Measurements from ENCODE around the gene ITGA3.

The ITGA3 gene

DNA sequence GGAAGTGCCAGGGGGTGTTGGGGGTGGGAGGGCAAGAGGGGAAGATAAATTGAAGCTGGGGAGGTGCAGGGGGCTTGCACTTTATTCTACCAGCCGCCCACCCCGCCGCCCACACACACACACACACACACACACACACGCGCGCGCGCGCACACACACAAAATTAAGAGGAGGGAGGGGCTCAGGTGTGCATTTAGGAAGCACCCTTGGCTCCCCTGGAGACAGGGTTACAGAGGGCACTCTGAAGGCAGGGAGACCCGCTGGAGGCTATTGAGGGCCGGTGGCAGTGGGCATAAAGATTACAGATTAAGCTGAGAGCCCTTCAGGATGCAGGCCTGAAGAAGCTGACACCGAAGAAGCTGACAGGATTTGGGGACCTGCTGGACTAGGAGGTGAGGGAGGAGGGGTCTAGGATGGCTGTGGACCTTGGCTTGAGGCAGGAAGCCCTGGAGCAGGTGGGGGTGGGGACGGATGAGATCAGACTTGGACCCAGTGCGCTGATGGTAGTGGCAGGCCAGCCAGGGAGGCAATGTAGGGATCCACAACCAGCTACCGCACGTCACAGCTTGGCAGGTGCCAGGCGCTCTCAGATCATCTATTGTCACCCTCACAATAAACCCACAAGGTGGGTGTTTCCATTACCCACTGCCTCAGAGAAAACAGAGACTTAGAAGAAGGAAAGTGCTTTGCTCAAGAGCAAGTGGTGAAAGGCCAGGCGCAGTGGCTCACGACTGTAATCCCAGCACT, 74.8 kb downstream of the ITGA3 start:
- DNase-seq = no peak

DNA sequence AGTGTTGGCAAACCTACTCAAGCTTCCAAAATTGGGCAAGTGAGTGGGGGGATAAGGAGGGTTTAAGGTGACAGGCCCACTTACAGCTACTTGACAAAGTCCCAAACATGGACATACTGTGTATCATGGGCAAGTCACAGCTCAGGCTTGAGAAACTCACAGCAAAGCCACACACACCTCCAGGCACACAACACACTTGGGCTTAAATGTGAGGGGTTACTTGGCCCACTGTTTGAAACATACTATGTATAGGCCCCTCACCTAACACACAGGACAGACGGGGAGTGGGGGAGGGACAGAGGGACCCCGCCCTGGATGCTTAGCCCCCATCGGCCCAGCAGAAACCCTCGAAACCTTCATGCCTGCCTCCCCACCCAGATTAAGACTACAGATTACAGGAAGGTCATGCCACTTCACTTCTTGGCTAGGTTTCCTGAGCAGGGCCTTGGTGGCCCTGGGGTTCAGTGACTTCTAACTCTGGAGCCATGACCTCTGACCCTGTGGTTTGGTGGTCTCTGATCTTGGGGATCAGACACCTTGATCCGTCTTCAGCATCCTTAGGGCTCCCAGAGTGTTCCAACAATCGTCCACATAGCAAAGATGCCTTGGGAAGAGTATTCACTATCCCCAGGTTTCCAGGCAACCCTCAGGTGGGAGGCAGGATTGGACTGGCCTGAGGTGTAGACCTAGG, 76.3 kb downstream of the ITGA3 start:
- DNase-seq = no peak

DNA sequence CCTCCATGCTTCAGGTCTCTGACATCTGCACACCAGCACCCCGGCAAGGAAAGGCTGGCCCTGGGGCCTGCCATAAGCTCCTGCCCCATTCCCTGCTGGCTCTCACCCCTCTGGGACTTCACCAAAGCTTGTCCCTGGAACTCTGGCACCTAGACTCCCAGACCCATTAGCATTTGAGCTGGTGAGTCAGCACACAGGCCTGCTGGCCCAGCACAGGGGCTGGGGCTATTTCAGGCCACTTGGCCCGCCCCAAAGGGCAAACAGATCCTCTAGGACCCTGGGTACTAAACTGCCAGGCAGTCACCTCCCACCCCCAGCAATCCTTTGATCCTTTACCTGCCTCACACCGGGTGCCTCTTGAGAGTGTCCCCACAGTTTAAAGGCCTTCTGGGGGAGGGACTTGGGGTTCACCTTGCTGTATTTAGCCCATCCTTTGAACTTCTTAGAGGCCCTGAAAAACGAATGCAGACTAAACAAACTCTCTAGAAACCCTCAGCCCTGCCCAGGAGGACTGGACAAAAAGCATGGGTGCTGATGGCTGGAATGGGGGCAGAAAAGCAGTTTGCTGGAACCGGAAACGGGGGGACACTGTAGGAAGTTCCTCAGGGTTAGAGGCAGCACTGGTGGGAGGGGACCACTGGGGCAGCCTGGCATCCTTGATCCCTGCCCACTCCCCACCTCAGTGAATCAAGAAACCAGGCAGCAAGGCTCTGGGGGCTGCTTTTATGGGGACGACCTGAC, 77.3 kb downstream of the ITGA3 start:
- no peak for DNase-seq

DNA sequence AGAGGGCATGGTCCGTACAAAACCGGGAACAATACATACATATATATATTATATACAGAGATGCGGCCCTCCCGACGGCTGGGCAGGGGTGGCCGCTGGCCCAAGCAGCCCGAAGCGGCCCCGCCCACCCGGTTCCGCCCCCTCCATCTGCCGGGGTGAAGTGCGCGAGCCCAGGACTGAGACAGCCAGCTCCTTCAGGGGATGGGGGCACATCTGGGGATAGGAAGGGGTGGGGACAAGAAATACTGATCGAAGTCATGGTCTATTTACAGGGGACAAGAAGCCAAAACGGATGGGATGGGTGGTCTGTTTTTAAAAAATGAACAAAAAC, 77.8 kb downstream of the ITGA3 start:
- DNase-seq = no peak

DNA sequence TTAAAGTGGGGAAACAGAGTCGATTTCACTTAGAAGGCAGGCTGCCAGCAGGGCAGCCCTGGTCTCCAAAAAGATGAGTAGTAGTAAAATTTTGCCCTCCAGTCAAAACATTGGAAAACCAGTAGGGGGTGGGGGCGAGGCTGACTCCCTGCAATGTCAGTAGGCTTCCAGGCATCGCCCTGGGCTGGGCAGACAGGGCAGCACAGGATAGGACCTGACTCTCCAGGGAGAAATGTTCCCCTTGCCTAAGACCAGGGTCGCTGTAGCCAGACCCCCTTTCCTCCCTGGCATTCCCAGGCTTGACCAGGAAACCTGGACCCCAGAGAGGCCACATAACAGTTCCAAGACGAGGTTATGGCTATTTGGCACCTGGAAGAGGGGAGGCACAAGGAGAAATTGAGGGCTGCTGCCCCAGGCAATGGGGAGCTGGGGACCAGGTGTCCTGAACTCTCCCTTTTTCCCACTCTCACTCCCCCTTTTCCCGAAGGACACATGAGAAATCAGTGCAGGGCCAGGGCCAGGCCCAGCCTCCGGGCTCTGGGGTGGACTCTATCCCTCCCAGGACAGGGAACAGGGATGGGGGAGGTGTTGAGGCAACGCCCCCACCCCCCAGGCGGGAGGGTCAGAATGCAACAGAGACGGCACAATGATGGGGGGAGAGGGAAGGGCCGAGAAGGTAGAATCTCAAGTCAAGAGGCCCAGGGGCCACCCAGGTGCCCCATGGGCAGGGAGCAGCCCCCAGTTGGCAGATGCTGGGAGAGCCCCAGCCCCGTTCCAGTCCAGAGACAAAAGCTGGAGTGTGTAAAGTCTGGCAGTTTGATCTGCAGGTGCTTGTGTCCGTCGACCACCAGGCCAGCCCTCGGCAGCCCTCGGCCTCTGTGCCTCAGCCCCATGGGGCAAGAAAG, 78.5 kb downstream of the ITGA3 start:
- no peak for DNase-seq

DNA sequence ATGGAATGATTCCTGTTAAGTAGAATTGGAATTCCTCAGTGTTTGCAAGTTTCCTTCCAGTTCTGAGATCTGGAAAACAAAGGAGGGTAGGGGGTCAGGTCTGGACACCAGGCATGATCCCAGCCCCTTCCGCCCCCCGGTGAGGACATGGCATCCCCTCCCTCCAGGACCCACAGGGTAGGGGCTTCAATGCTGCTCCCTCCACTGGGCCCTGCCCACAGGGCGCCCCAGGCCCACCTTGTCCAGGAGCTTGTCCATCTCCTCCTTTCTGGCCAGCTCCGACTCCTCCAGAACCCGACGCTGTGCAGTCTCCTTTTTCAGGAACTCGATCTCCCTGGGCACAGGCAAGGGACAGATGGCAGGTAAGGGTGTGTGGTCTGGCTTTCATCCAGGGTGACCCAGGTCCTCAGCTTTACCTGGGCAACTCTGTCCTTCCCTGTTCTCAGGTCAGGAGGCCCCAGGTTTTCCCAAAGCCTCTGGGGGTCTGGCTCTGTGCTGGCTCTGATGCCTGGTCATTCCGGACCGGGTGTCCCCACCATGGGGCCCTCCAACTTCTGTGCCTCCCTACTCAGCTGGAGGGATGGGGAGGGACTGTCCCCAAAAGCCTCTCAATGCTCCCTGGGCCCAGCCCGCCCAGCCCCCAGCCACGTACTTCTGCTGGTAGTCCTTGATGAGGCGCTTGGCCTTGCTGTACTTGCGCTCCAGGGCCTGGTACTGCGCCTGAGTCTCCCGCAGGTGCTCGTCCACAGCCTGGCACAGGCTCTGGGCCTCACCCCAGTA, 79.6 kb downstream of the ITGA3 start:
- no peak for DNase-seq

DNA sequence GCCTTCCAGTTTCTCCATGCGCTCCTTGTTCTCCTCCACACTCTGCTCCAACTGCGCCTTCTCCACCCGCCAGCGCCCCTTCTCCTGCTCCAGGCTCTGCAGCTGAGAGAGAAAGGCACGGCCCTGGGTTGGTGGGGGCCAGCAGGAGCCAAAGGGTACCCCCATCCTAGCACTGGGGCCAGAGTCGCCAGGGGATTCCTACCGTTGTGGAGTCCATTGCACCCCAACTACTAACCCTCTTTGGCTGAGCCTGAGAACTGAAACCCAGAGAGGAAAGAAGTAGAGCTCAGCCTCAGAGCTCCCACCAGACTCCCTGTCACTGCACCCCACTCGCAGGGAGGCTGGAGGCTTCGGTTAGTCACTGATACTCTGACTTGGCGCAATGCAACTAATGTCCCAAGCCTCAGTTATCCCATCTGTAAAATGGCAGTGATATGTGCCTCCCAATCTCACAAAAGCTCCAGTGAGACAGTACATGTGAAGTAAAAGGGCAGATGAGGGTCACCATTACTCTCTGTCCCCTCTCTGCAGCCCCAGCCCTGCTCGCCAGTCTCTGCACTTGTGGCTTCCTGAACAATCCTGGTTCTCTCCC, 80.3 kb downstream of the ITGA3 start:
- no peak for DNase-seq

DNA sequence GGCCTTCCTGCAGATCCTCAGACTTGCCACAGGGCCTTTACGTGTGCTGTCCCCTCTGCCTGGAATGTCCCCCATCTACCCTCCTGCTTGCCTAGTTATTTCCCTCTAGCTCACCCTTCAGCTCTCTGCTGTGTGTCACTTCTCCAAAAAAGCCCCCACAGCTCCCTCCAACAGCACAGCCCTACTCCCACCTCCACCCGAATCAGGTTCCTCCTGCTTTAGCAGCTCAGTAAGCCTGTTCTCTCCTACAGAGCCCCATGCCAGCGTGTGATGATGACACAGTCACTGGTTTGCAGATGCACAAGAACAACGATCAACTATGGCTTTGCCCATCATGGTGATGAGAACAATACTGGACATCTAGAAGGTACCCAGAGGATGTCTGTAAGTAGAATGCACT, 81.1 kb downstream of the ITGA3 start:
- no peak for DNase-seq

DNA sequence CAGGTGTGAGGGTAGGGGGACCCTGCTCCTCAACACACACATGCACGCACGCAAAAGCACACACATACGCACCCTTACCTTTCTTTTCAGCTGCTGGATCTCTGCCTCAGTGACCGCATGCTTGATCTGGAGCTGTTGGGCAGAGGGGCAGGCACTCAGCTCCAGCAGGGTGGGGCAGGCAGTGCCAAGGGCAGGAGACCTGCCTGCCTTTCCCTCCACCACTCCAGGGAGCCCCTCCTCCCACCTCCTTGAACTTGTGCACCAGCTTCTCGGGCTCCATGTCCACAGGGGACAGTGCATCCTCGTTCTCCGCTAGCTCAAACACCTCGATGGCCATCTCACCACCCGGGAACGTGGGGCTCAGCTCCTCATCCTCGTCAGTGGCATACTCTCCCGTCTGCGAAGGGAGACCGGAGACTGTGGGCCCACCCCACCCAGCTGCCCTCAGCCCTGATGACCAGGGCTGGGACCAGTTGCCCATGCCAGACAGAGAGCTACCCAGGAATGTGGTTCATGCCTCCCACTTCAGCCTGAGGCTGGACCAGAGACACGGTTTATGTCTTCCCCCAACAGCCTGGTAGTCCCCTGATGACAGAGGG, 83.4 kb downstream of the ITGA3 start:
- no peak for DNase-seq
